ENCODE data around the gene TBC1D2B. TPM values are rescaled to one million over a fixed set of nuclear protein-coding genes. Genes with fewer than 3 reads are reported as not detected.

TBC1D2B gene
- total and polyA plus RNA-seq, 4 donors = 21.8 to 62.9 (median 38.9) TPM

DNA sequence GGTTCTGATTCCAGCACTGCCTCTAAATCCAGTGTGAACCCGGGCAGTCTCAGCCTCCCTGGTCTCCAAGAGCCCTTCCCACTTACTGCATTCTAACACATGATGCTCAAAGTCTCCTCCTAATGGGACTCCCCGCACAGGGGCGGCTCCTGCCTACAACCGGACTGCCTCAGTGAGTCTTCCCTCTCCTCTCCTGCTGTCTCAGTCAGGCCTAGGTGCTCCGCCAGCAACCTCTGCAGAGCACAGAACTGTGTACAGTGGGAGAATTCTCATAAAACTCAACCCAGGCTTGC is 28.9 kb downstream of the TBC1D2B start:
- Histone ChIP-seq H3K4me3 (no peak overlapping the region), H3K4me1 (ENCODE audit: control insufficient read depth in 5 of 5, insufficient read depth in 5 of 5, low read length in 5 of 5) (peaks cover 14 to 55% (median 25%) of the 10 kb centered on the region in 5 donors), H3K27ac (ENCODE audit: low read depth in 1 of 2, low read length in 1 of 2) (peak overlapping the region; percentile 35 to 61), H3K27me3 (ENCODE audit: control insufficient read depth in 3 of 3, insufficient read depth in 3 of 3, low read length in 2 of 3) (no peaks in the 10 kb centered on the region), H3K9ac (ENCODE audit: insufficient read depth in 1 of 2, low read length in 2 of 2) (no peak overlapping the region), H3K36me3 (ENCODE audit: control insufficient read depth in 4 of 4, insufficient read depth in 4 of 4, low read length in 4 of 4) (peaks cover 7 to 23% (median 12%) of the 10 kb centered on the region in 4 donors), H3K9me3 (ENCODE audit: control insufficient read depth in 4 of 4, insufficient read depth in 3 of 4, low read length in 3 of 4) (no peaks in the 10 kb centered on the region)
- DNase-seq = no peak
- no peak for ATAC-seq (ENCODE audit: insufficient read depth, low FRiP score)
- WGBS, 2 donors = 74 to 79% methylated on average over 5 of the region's 5 CpGs
- TF ChIP-seq, protein P1, sequence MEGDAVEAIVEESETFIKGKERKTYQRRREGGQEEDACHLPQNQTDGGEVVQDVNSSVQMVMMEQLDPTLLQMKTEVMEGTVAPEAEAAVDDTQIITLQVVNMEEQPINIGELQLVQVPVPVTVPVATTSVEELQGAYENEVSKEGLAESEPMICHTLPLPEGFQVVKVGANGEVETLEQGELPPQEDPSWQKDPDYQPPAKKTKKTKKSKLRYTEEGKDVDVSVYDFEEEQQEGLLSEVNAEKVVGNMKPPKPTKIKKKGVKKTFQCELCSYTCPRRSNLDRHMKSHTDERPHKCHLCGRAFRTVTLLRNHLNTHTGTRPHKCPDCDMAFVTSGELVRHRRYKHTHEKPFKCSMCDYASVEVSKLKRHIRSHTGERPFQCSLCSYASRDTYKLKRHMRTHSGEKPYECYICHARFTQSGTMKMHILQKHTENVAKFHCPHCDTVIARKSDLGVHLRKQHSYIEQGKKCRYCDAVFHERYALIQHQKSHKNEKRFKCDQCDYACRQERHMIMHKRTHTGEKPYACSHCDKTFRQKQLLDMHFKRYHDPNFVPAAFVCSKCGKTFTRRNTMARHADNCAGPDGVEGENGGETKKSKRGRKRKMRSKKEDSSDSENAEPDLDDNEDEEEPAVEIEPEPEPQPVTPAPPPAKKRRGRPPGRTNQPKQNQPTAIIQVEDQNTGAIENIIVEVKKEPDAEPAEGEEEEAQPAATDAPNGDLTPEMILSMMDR (IDR thresholded peaks at IDR 0.05; ENCODE audit: control extremely low read depth, extremely low read depth) = no peak

- peak overlapping the region in 1 of 2 donors; percentile 43 for H3K9ac ChIP-seq (ENCODE audit: insufficient read depth in 1 of 2, low read length in 2 of 2)
- TF ChIP-seq, protein P1 (IDR thresholded peaks at IDR 0.05; ENCODE audit: control extremely low read depth, extremely low read depth) = no peak
- no peak overlapping the region for H3K4me3 ChIP-seq
- H3K27ac ChIP-seq (ENCODE audit: low read depth in 1 of 2, low read length in 1 of 2) = peak overlapping the region; percentile 52 to 61
- DNase-seq (peak; percentile 73 to 89 (median 81)), ATAC-seq (ENCODE audit: insufficient read depth, low FRiP score) (peak; percentile 9)
- peaks cover 3 to 19% (median 14%) of the 10 kb centered on the region in 4 donors for H3K36me3 ChIP-seq (ENCODE audit: control insufficient read depth in 4 of 4, insufficient read depth in 4 of 4, low read length in 4 of 4)
- 18 to 31% methylated on average over 8 of the region's 8 CpGs for WGBS, 2 donors
- no peaks in the 10 kb centered on the region for H3K9me3 ChIP-seq (ENCODE audit: control insufficient read depth in 4 of 4, insufficient read depth in 3 of 4, low read length in 3 of 4)
- peaks cover 14 to 55% (median 25%) of the 10 kb centered on the region in 5 donors for H3K4me1 ChIP-seq (ENCODE audit: control insufficient read depth in 5 of 5, insufficient read depth in 5 of 5, low read length in 5 of 5)
- no peaks in the 10 kb centered on the region for H3K27me3 ChIP-seq (ENCODE audit: control insufficient read depth in 3 of 3, insufficient read depth in 3 of 3, low read length in 2 of 3)
Observed at GRCh38 chr15:78047761-78048627, 29.5 kb downstream of the TBC1D2B start.

DNA sequence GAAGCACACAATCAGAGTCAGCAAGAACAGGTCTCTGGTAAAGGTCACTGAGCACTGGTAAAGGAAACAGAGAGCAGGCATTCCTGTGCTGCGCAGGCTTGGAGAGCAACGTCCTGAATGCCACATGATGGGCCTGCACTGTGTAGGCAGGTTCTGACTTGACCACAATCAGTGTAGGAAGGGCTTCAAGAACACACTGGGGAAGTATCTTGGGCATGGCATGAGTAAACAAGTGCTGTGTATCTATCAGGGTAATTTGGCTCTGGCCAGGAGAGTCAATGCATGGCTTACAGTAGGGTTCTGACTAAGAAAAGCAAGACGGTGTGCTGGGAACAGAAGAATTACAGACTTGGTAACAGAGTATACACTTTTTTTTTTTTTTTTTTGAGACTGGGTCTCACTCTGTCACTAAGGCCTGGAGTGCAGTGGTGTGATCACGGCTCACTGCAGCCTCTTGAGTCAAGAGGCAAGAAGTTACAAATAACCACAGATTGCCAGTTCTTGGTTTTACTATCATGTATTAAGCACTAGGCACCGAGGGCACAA is 30.6 kb downstream of the TBC1D2B start:
- H3K4me1 ChIP-seq (ENCODE audit: control insufficient read depth in 5 of 5, insufficient read depth in 5 of 5, low read length in 5 of 5) = peaks cover 9 to 48% (median 18%) of the 10 kb centered on the region in 5 donors
- WGBS, 2 donors = 46 to 52% methylated on average over 5 of the region's 5 CpGs
- no peaks in the 10 kb centered on the region for H3K9me3 ChIP-seq (ENCODE audit: control insufficient read depth in 4 of 4, insufficient read depth in 3 of 4, low read length in 3 of 4)
- ATAC-seq (ENCODE audit: insufficient read depth, low FRiP score) = no peak
- H3K27me3 ChIP-seq (ENCODE audit: control insufficient read depth in 3 of 3, insufficient read depth in 3 of 3, low read length in 2 of 3) = no peaks in the 10 kb centered on the region
- no peak overlapping the region for H3K9ac ChIP-seq (ENCODE audit: insufficient read depth in 1 of 2, low read length in 2 of 2)
- DNase-seq = no peak
- peaks cover 0 to 25% (median 19%) of the 10 kb centered on the region in 4 donors for H3K36me3 ChIP-seq (ENCODE audit: control insufficient read depth in 4 of 4, insufficient read depth in 4 of 4, low read length in 4 of 4)
- TF ChIP-seq, protein P1 (IDR thresholded peaks at IDR 0.05; ENCODE audit: control extremely low read depth, extremely low read depth) = no peak
- H3K4me3 ChIP-seq = no peak overlapping the region
- H3K27ac ChIP-seq (ENCODE audit: low read depth in 1 of 2, low read length in 1 of 2) = peak overlapping the region in 1 of 2 donors; percentile 46

Data from lung (tissue), 12 donors.